HCT116 (cell line): ENCODE results near the gene EHD3.

ENCODE experiments used
- CEBPB ChIP-seq: IDR thresholded peaks from 2 replicates; pipeline ENCODE4 v1.6.1; 2012; ENCODE audit warnings: low read depth
- EZH2 ChIP-seq: fragments of 200-600 bp; sonication (generic); IDR thresholded peaks from 2 replicates; pipeline ENCODE4 v1.6.1; 2017; ENCODE audit warnings: antibody characterized with exemption, mixed run types
- POLR2AphosphoS5 ChIP-seq: IDR thresholded peaks from 2 replicates; pipeline ENCODE4 v1.6.1; 2011; ENCODE audit warnings: mild to moderate bottlenecking, low read depth, low read length, moderate library complexity
- RAD21 ChIP-seq: IDR thresholded peaks from 2 replicates; pipeline ENCODE4 v1.6.1; 2012; ENCODE audit warnings: low read depth, mild to moderate bottlenecking
- TF ChIP-seq, protein P1 (sequence below), 3 experiments: fragments of 200-600 bp in 1 of 3; sonication (generic) in 1 of 3; IDR thresholded peaks in 2 of 3; conservative IDR thresholded peaks in 1 of 3; 2 replicates each; pipeline ENCODE4 v1.5.1; 2012 to 2017; ENCODE audit warnings: low read depth in 2 of 3, low read length in 2 of 3, antibody characterized with exemption in 1 of 3, borderline replicate concordance in 1 of 3, control low read depth in 1 of 3, mild to moderate bottlenecking in 1 of 3, mixed read lengths in 1 of 3, mixed run types in 1 of 3, moderate library complexity in 1 of 3; ENCODE audit not compliant: insufficient read depth in 1 of 3

- TF ChIP-seq EZH2 (no peak), RAD21 (no peak), POLR2AphosphoS5 (no peak), CEBPB (no peak)
- TF ChIP-seq, protein P1, sequence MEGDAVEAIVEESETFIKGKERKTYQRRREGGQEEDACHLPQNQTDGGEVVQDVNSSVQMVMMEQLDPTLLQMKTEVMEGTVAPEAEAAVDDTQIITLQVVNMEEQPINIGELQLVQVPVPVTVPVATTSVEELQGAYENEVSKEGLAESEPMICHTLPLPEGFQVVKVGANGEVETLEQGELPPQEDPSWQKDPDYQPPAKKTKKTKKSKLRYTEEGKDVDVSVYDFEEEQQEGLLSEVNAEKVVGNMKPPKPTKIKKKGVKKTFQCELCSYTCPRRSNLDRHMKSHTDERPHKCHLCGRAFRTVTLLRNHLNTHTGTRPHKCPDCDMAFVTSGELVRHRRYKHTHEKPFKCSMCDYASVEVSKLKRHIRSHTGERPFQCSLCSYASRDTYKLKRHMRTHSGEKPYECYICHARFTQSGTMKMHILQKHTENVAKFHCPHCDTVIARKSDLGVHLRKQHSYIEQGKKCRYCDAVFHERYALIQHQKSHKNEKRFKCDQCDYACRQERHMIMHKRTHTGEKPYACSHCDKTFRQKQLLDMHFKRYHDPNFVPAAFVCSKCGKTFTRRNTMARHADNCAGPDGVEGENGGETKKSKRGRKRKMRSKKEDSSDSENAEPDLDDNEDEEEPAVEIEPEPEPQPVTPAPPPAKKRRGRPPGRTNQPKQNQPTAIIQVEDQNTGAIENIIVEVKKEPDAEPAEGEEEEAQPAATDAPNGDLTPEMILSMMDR (IDR thresholded peaks at IDR 0.05 in 2 of 3, conservative IDR thresholded peaks at IDR 0.05 in 1 of 3; ENCODE audit: borderline replicate concordance in 1 of 3, insufficient read depth in 1 of 3, low read depth in 2 of 3, low read length in 2 of 3) = no peak
These were observed 53.1 kb downstream of the EHD3 start for GRCh38 chr2:31286961-31287550.
